GM12874 (cell line): Measurements from ENCODE around the gene SCPEP1.

Experiments
- CTCF ChIP-seq: IDR thresholded peaks from 2 replicates; pipeline ENCODE4 v1.5.1; 2011; ENCODE audit warnings: low read depth, mild to moderate bottlenecking, control low read depth, low read length, moderate library complexity; ENCODE audit not compliant: insufficient read depth

SCPEP1 gene

GRCh38 chr17:57025876-57026275 lies 47.9 kb downstream of the SCPEP1 start:
- no peak for TF ChIP-seq CTCF

- TF ChIP-seq CTCF, result no peak
These were observed 49.9 kb downstream of the SCPEP1 start for GRCh38 chr17:57027852-57028251.

- TF ChIP-seq CTCF, result no peak
These were observed 54.4 kb downstream of the SCPEP1 start for GRCh38 chr17:57032343-57032742.

- TF ChIP-seq CTCF, result no peak
These were observed 55.4 kb downstream of the SCPEP1 start for GRCh38 chr17:57033296-57033695.

GRCh38 chr17:57034807-57035754 lies 57.1 kb downstream of the SCPEP1 start:
- TF ChIP-seq CTCF, result no peak

- TF ChIP-seq CTCF, result no peak
These were observed 58.1 kb downstream of the SCPEP1 start for GRCh38 chr17:57035971-57036481.

- TF ChIP-seq CTCF, result no peak
These were observed 59.5 kb downstream of the SCPEP1 start for GRCh38 chr17:57037411-57037810.
